Measurements from ENCODE around the gene SLC6A19.
A peak's percentile ranks its signal among the peaks of the same experiment; 100 is the strongest.
"Not testable (repeated sequence)": the region's sequence is repeated elsewhere in the genome, so short reads cannot be mapped to it uniquely, and the experiment has no call there.

The SLC6A19 gene

DNA sequence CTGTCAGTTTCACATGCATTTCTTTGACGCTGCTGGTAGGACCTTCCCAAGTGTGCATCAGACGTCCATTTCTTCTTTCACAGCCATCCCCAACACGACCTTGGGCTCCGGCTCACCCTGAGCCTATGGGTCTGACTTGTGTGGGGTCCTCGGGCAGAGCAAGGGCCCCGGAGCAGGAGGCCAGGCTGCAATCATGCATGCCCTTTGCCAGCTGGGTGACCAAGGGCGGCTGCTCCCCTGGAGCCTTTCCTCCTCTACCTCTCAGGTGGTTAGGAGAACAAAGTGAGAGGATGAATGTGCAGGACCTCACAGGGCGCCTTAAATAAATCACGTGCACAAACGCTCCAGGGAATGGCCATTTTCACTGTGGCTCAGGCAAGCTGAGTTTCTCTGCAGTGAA, 60.2 kb downstream of the SLC6A19 start:
- DNase-seq (ENCODE audit: low read depth in 3 of 3, low spot score in 1 of 3), result no peak

GRCh38 chr5:1262381-1262780, 61.0 kb downstream of the SLC6A19 start:
- DNase-seq (ENCODE audit: low read depth in 3 of 3, low spot score in 1 of 3), result no peak

GRCh38 chr5:1264211-1264610, 62.8 kb downstream of the SLC6A19 start:
- DNase-seq (ENCODE audit: low read depth in 3 of 3, low spot score in 1 of 3), result no peak

DNA sequence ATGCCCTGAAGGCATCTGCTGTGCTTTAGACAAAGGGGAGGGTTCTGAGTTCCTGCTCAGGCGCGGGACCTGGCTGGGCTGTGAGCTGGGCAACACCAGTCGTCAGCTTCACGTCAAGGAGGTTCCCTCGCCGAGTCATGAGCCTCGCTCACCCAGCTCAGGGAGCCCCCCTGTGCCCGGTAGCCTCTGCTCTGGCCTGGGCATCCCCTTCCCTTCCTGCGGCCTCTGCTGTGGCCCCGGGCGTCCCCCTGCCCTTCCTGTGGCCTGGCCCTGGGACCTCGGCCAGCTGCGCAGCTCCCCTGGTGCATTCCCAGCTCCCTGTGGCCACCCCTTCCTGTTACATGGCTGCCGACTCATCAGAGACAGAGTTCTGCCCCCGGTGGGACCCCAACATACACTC, 63.6 kb downstream of the SLC6A19 start:
- DNase-seq (ENCODE audit: low read depth in 3 of 3, low spot score in 1 of 3), result no peak

- DNase-seq (ENCODE audit: low read depth in 3 of 3, low spot score in 1 of 3), result no peak
Observed at GRCh38 chr5:1265461-1266455, 64.4 kb downstream of the SLC6A19 start.

GRCh38 chr5:1266791-1267190, 65.4 kb downstream of the SLC6A19 start:
- DNase-seq (ENCODE audit: low read depth in 3 of 3, low spot score in 1 of 3), result no peak

DNA sequence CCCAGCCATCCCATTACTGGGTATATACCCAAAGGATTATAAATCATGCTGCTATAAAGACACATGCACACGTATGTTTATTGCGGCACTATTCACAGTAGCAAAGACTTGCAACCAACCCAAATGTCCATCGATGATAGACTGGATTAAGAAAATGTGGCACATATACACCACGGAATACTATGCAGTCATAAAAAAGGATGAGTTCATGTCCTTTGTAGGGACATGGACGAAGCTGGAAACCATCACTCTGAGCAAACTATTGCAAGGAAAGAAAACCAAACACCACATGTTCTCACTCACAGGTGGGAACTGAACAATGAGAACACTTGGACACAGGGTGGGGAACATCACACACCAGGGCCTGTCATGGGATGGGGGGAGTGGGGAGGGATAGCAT, 66.1 kb downstream of the SLC6A19 start:
- not testable (repeated sequence) for DNase-seq (ENCODE audit: low read depth in 3 of 3, low spot score in 1 of 3)

DNA sequence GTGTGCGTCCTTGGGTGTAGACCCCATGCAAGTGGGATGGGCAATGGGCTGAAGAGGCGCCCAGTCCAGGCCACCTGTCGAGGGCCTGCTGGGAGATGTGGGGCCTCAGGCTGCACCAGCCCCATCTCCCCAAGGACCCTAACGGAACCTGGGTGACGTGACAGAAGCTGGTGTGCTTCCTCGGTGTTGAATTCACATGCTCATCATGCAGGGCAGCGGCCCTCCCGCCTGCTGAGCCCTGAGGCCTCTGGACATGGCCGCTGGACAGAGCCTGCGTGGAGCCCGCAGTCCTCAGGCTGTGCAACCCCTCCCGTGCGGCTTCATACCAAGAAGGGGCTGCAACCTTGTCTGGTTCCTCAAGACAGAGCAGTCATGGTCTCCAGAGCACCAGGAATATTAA, 66.7 kb downstream of the SLC6A19 start:
- DNase-seq (ENCODE audit: low read depth in 3 of 3, low spot score in 1 of 3), result no peak

DNA sequence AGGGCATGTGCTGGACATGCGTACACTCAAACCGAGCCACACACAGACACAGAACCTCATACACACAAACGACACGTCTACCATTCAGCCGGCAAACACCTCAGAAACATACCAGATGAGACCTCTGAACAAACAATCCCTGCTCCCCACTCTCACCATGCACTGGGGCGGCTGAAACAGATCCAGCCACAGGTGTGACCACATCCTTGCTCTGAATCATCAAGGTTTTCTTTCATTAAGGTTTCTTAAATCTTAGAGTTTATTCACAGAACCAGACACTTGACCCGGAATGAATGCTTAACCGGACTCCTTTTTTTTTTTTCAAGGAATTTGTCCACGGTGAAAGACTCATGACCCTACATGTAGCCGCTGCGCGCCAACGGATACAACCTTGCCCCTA, 67.3 kb downstream of the SLC6A19 start:
- peak in 1 of 3 donors; percentile 8 for DNase-seq (ENCODE audit: low read depth in 3 of 3, low spot score in 1 of 3)

DNA sequence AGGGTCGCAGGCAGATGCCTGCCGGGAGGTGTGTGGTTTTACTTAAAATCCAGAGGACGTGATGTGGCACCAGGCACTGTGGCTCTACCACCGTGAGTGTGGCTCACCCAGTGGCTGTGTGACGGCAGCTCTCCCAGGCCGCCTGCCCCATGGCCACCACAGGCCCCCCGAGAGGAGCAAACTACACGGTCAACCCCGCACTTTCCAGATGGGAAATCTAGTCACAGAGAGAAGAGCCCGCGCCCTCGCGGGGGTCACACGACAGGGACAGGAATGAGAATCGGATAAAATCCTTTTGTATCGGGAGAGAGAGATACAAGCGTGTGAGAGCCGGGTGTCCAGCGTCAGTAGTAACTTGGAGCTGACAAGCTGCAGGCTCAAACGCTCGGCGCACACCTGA, 69.0 kb downstream of the SLC6A19 start:
- no peak for DNase-seq (ENCODE audit: low read depth in 3 of 3, low spot score in 1 of 3)

- DNase-seq (ENCODE audit: low read depth in 3 of 3, low spot score in 1 of 3), result no peak
Observed at GRCh38 chr5:1270933-1271914, 69.8 kb downstream of the SLC6A19 start.

- no peak for DNase-seq (ENCODE audit: low read depth in 3 of 3, low spot score in 1 of 3)
Observed at GRCh38 chr5:1272201-1272600, 70.8 kb downstream of the SLC6A19 start.

DNA sequence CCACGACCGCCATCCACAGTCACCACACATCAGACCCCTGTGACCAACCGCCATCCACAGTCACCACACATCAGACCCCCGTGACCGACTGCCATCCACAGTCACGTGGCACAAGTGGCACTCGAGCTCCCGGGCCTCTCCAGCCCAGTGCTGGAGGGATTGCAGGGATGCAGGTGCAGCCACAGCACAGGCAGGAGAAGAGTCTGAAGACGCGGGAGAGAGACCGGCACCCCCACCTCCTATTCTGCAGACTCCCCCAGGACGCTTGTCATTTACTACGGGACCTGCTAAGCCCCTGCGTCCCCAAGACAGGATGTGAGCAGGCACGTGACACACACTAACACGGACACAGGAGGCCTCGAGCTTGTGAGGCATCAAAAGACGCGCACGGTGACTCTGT, 72.3 kb downstream of the SLC6A19 start:
- DNase-seq (ENCODE audit: low read depth in 3 of 3, low spot score in 1 of 3), result no peak

DNA sequence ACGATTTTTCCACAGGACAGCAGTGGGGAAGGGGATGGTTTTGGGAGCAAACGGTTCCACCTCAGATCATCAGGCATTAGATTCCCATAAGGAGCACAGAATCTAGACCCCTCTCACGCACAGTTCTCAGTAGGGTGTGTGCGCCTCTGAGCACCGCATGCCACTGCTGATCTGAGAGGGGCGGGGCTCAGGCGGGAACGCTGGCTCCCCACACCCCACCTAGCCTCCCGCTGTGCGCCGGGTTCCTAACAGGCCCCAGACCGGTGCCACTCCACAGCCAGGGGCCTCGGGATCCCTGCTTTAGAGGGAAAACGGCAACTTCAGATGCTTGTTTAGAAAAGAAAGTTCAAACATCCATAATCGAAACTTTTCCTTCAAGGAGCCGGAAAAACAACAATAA, 73.1 kb downstream of the SLC6A19 start:
- no peak for DNase-seq (ENCODE audit: low read depth in 3 of 3, low spot score in 1 of 3)
